ENCODE measurements around the gene PLEKHM2. TPM values are rescaled to one million over a fixed set of nuclear protein-coding genes. Genes with fewer than 3 reads are reported as not detected.

The PLEKHM2 gene
- total RNA-seq, 1 experiment from 2014 or later, result 53.9 TPM

DNA sequence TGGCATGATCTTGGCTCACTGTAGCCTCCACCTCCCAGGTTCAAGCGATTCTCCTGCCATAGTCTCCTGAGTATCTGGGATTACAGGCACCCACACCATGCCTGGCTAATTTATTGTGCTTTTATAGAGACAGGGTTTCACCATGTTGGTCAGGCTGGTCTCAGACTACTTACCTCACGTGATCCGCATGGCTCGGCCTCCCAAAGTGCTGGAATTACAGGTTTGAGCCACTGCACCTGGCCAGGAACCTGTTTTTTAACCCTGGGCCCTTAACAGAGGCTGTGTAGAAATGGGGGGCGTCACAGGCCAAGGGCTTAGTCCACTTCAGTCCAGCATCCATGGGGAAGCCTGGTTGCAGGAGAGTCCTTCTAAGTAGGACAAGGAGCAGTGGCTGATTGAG, 83.8 kb downstream of the PLEKHM2 start:
- TF ChIP-seq, protein P1, sequence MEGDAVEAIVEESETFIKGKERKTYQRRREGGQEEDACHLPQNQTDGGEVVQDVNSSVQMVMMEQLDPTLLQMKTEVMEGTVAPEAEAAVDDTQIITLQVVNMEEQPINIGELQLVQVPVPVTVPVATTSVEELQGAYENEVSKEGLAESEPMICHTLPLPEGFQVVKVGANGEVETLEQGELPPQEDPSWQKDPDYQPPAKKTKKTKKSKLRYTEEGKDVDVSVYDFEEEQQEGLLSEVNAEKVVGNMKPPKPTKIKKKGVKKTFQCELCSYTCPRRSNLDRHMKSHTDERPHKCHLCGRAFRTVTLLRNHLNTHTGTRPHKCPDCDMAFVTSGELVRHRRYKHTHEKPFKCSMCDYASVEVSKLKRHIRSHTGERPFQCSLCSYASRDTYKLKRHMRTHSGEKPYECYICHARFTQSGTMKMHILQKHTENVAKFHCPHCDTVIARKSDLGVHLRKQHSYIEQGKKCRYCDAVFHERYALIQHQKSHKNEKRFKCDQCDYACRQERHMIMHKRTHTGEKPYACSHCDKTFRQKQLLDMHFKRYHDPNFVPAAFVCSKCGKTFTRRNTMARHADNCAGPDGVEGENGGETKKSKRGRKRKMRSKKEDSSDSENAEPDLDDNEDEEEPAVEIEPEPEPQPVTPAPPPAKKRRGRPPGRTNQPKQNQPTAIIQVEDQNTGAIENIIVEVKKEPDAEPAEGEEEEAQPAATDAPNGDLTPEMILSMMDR (conservative IDR thresholded peaks at IDR 0.05; ENCODE audit: low read depth, low read length), result no peak
- TF ChIP-seq EZH2 (IDR thresholded peaks at IDR 0.05; ENCODE audit: borderline replicate concordance, low read depth, low read length, poor library complexity, severe bottlenecking), result no peak
- CTCF ChIA-PET, result interaction anchor here (0.5 kb wide), 1 partner anchor 15 kb away, joined by 6 read pairs; no protein-coding TSS in a partner anchor
- no TSS peak for BruUV-seq (replicated peaks)
- no peak for DNase-seq (ENCODE audit: low spot score)
- H3K9me3 ChIP-seq (ENCODE audit: low read depth, low read length, poor library complexity, severe bottlenecking), result no peaks in the 10 kb centered on the region
- no peak overlapping the region for H3K27ac ChIP-seq (ENCODE audit: low read depth, low read length, poor library complexity, severe bottlenecking)
- POLR2A ChIA-PET (ENCODE audit: low non-redundant PET), result no interaction called here
- peaks cover 23% of the 10 kb centered on the region for H3K36me3 ChIP-seq (ENCODE audit: insufficient read depth, low read length, poor library complexity, severe bottlenecking)
- H3K27me3 ChIP-seq (replicated peaks; ENCODE audit: insufficient read depth, low read depth, low read length, poor library complexity), result no peaks in the 10 kb centered on the region
- no peaks in the 10 kb centered on the region for H3K4me1 ChIP-seq (ENCODE audit: insufficient read depth, low read length, poor library complexity, severe bottlenecking)
- intact Hi-C loops (cut with micrococcal nuclease; ENCODE audit: unreplicated experiment), result no loop called here
- no peak overlapping the region for H3K4me3 ChIP-seq (ENCODE audit: low read depth, low read length, poor library complexity, severe bottlenecking)

DNA sequence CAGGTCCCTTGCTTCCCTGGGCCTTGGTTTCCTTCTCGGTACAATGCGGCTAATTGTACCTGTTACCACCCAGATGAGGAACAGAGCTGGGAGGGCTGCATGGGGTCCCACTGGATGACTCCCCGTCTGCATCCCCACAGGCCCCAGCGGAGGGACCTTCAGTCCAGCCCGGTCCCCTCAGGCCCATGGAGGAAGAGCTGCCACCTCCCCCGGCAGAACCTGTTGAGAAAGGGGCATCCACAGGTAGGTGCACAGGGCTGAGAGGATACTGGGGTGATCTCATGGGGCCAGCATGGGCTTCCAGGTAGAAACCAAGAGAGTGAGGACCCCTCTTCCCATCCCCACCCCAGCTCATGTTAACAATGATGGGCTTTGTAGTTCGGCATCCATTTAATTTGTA, 84.3 kb downstream of the PLEKHM2 start:
- no TSS peak for BruUV-seq (replicated peaks)
- Histone ChIP-seq H3K4me1 (ENCODE audit: insufficient read depth, low read length, poor library complexity, severe bottlenecking) (no peaks in the 10 kb centered on the region), H3K36me3 (ENCODE audit: insufficient read depth, low read length, poor library complexity, severe bottlenecking) (peaks cover 23% of the 10 kb centered on the region), H3K27ac (ENCODE audit: low read depth, low read length, poor library complexity, severe bottlenecking) (no peak overlapping the region), H3K27me3 (replicated peaks; ENCODE audit: insufficient read depth, low read depth, low read length, poor library complexity) (no peaks in the 10 kb centered on the region), H3K4me3 (ENCODE audit: low read depth, low read length, poor library complexity, severe bottlenecking) (no peak overlapping the region), H3K9me3 (ENCODE audit: low read depth, low read length, poor library complexity, severe bottlenecking) (no peaks in the 10 kb centered on the region)
- CTCF ChIA-PET, result no interaction called here
- TF ChIP-seq, protein P1 (conservative IDR thresholded peaks at IDR 0.05; ENCODE audit: low read depth, low read length), result no peak
- TF ChIP-seq EZH2 (IDR thresholded peaks at IDR 0.05; ENCODE audit: borderline replicate concordance, low read depth, low read length, poor library complexity, severe bottlenecking), result no peak
- intact Hi-C loops (cut with micrococcal nuclease; ENCODE audit: unreplicated experiment), result no loop called here
- POLR2A ChIA-PET (ENCODE audit: low non-redundant PET), result no interaction called here
- DNase-seq (ENCODE audit: low spot score), result no peak

DNA sequence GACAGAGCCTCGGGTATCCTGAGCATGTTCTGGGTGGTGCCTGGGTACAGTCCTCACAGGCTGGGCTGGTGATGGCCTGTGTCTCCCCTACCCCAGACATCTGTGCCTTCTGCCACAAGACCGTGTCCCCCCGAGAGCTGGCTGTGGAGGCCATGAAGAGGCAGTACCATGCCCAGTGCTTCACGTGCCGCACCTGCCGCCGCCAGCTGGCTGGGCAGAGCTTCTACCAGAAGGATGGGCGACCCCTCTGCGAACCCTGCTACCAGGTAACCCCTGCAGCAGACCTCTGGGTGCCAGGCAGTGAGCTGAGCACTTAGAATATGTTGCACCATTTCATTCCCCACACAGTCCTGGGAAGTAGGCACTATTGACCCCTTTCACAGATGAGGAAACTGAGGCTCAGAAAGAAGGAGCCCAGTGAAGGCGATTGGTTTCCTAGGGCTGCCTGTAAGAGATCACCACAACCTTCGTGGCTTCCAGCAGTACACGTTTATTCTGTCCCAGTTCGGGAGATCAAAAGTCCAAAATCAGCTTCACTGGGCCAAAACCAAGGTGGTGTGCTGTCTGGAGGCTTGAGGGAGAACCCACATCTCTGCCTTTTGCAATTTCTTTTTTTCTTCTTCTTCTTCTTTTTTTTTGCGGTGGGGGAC, 86.3 kb downstream of the PLEKHM2 start:
- POLR2A ChIA-PET (ENCODE audit: low non-redundant PET), result interaction anchor here (0.6 kb wide), 1 partner anchor 502 kb away, joined by 4 read pairs; no protein-coding TSS in a partner anchor
- DNase-seq (ENCODE audit: low spot score), result no peak
- Histone ChIP-seq H3K4me1 (ENCODE audit: insufficient read depth, low read length, poor library complexity, severe bottlenecking) (no peaks in the 10 kb centered on the region), H3K27me3 (replicated peaks; ENCODE audit: insufficient read depth, low read depth, low read length, poor library complexity) (no peaks in the 10 kb centered on the region), H3K27ac (ENCODE audit: low read depth, low read length, poor library complexity, severe bottlenecking) (no peak overlapping the region), H3K36me3 (ENCODE audit: insufficient read depth, low read length, poor library complexity, severe bottlenecking) (peaks cover 27% of the 10 kb centered on the region), H3K9me3 (ENCODE audit: low read depth, low read length, poor library complexity, severe bottlenecking) (no peaks in the 10 kb centered on the region), H3K4me3 (ENCODE audit: low read depth, low read length, poor library complexity, severe bottlenecking) (no peak overlapping the region)
- no peak for TF ChIP-seq EZH2 (IDR thresholded peaks at IDR 0.05; ENCODE audit: borderline replicate concordance, low read depth, low read length, poor library complexity, severe bottlenecking)
- TF ChIP-seq, protein P1 (conservative IDR thresholded peaks at IDR 0.05; ENCODE audit: low read depth, low read length), result no peak
- BruUV-seq (replicated peaks), result no TSS peak
- intact Hi-C loops (cut with micrococcal nuclease; ENCODE audit: unreplicated experiment), result no loop called here
- CTCF ChIA-PET, result interaction anchor here (0.6 kb wide), 1 partner anchor 32 kb away, joined by 4 read pairs; no protein-coding TSS in a partner anchor

Measured in A673 (cell line).